BJ (cell line): ENCODE data around the gene FIBIN. TPM values are rescaled to one million over a fixed set of nuclear protein-coding genes. Genes with fewer than 3 reads are reported as not detected.
A peak's percentile ranks its signal among the peaks of the same experiment; 100 is the strongest.

ENCODE experiments used
- CTCF ChIA-PET: fragments of 350-600 bp; formaldehyde crosslinking; extraction: SDS; loops from one replicate; lab custom pipeline; 2021; ENCODE audit warnings: antibody characterized with exemption, inconsistent platforms; lab: Yijun Ruan, JAX
- POLR2A ChIA-PET: fragments of 300-600 bp; sonication (Branson Sonifier 250); formaldehyde crosslinking; extraction: SDS; loops from one replicate; lab custom pipeline; 2021; ENCODE audit warnings: antibody characterized with exemption; lab: Charles Lee
- DNase-seq: peaks from one replicate; pipeline ENCODE4 v3.0.0-alpha.2; 2011; ENCODE audit warnings: low read depth
- H3K27me3 ChIP-seq: 2 replicates; pipeline ENCODE4 v1.6.0; 2011; ENCODE audit warnings: low read length; ENCODE audit not compliant: control insufficient read depth, insufficient read depth
- H3K36me3 ChIP-seq: 2 replicates; pipeline ENCODE4 v1.5.1; 2011; ENCODE audit warnings: low read length; ENCODE audit not compliant: control insufficient read depth, insufficient read depth
- H3K4me3 ChIP-seq: 2 replicates; pipeline ENCODE4 v1.5.1; 2011; ENCODE audit warnings: low read depth, mild to moderate bottlenecking, control low read depth, low read length
- polyA plus RNA-seq: library from polyadenylated mRNA; depleted of rRNA; stranded (reverse); fragments of >200 nt; gene quantifications from 2 replicates; pipeline ENCODE4 v1.2.3, GENCODE V29; 2011; rRNA removed
- TF ChIP-seq, protein P1 (sequence below): IDR thresholded peaks from 2 replicates; pipeline ENCODE4 v1.5.1; 2011; ENCODE audit warnings: low read depth, mild to moderate bottlenecking, control low read depth, inconsistent platforms, low read length, moderate library complexity; ENCODE audit not compliant: insufficient read depth

FIBIN gene
- polyA plus RNA-seq, 1 experiment: 24.7 TPM

DNA sequence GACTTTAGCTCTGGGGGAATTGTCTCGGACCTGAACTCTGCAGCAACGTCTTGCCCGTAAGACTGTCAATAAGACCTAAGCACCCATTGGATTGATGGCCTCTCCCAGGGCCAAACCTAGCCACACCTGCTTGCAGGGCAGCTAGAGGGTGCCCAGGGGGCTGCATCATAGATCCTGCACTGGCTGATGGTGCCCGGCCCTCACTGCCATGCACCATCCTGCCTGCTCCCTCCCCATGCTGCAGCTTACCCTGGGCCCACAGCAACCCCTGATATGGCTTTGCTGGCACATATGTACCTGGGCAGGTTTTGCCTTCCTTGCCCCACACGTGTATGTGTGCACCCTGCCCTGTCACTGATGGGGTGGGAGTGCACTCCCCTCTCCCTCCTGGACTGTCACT lies 37.8 kb downstream of the FIBIN start:
- CTCF ChIA-PET: no interaction called here
- no peak for DNase-seq
- TF ChIP-seq, protein P1, sequence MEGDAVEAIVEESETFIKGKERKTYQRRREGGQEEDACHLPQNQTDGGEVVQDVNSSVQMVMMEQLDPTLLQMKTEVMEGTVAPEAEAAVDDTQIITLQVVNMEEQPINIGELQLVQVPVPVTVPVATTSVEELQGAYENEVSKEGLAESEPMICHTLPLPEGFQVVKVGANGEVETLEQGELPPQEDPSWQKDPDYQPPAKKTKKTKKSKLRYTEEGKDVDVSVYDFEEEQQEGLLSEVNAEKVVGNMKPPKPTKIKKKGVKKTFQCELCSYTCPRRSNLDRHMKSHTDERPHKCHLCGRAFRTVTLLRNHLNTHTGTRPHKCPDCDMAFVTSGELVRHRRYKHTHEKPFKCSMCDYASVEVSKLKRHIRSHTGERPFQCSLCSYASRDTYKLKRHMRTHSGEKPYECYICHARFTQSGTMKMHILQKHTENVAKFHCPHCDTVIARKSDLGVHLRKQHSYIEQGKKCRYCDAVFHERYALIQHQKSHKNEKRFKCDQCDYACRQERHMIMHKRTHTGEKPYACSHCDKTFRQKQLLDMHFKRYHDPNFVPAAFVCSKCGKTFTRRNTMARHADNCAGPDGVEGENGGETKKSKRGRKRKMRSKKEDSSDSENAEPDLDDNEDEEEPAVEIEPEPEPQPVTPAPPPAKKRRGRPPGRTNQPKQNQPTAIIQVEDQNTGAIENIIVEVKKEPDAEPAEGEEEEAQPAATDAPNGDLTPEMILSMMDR: no peak
- POLR2A ChIA-PET: no interaction called here
- Histone ChIP-seq H3K27me3 (no peaks in the 10 kb centered on the region), H3K4me3 (no peak overlapping the region), H3K36me3 (no peaks in the 10 kb centered on the region)

DNA sequence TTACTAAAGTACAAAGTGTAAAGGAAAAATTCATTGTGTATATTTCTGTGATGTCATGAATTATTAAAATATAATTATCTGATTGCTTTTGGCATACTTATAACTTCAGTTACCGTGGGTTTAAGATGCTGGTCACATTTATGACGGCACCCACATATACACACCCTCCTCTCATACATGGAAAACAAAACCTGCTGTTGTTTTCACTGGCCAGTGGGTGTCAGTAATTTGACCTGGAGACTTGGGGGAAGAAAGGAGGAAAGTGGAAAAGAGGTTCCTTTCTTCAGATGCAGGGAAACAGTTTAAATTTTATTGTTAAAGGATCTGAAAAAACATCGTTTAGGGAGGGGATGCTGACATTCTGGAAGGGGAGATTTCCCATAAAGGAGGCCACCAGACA lies 46.0 kb downstream of the FIBIN start:
- ChIA-PET POLR2A (no interaction called here), CTCF (no interaction called here)
- Histone ChIP-seq H3K4me3 (no peak overlapping the region), H3K36me3 (no peaks in the 10 kb centered on the region), H3K27me3 (peaks cover 3% of the 10 kb centered on the region)
- DNase-seq: no peak
- TF ChIP-seq, protein P1: peak; percentile 17; the same call in 1 of the 2 replicates

DNA sequence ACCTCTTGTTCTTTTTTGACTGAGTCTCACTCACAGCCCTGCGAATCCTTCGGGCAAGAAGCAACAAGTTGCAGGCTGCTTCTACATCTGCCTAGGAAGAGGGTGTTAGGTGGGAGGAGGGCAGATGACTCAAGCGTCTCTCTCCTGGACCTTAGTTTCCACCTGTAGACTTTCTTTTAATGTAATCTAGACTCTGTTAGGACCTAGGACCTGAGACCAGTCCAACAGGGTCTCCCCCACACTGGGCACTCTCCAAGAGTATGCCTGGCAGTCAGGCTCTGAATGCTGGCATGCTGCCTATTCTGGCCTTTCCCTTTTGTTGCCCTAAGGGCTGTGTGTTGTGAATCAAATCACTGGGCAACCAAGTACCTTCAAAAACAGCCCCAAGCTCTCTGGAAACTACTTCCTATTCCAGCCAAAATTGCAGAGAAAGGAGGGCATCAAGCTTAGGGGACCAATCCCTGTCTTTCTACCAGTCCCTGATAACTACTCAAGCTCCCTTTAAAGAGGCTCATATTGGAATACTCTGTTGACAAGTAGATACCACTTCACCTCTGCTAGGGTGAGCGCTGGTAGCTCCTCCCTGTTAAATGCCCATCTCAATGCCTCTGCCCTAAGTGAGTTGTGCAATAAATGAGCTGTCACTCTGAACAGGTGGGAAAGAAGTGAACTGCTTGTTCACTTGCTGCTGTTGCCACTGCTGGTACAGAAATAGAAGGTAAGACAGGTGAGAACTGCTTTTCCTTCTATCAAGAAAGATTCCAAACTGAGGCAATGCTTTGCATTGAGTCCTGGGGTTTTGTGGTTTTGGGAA lies 46.6 kb downstream of the FIBIN start, which contains the start of gene BBOX1:
BBOX1 (plus strand) TSS at position 514 of the 814 bp plus-strand sequence. CDS start 14,616 bp downstream, outside the sequence.
- TF ChIP-seq, protein P1: no peak
- POLR2A ChIA-PET: no interaction called here
- no peak for DNase-seq
- Histone ChIP-seq H3K36me3 (no peaks in the 10 kb centered on the region), H3K27me3 (peaks cover 3% of the 10 kb centered on the region), H3K4me3 (no peak within 1 kb of the TSS)
- CTCF ChIA-PET: no interaction called here

DNA sequence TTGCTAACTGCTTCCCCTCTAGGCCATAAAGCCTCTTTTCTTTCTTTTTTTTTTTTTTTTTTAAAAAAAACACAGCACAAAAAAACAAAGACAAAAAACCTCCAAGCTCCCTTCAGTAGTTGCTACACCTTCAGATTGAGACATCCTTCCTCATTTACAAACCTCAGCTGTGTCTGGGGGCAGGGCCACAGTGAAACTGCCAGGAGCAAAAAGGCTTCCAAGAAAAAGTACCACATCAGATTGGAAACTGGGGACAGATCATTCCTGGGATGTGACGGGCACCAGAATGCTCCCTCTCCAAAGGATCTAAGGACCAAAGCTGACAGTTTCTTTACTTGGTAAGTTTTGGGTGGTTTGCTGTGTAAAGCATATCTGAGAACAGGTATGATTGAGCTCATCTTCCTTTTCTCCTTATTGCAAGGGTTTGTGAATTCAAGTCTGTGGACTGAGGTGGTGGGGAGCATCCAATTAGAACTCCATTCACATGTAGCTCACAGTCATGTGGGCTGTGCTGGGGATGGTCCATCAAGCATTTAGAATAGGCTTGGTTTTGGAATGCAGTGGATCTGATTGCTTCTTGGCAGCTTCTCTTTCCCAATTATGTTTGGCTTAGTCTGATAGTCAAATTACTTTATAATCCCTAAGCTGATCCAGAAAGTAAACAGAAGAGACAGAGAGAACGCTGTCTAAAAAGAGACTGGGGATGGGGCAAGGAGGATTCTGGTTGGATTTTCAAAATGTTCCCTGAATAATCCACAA lies 47.4 kb downstream of the FIBIN start:
- TF ChIP-seq, protein P1: no peak
- peaks cover 3% of the 10 kb centered on the region for H3K27me3 ChIP-seq
- H3K36me3 ChIP-seq: no peaks in the 10 kb centered on the region
- ChIA-PET POLR2A (no interaction called here), CTCF (interaction anchor here (1.0 kb wide), 1 partner anchor 117 kb away, joined by 3 read pairs; no protein-coding TSS in a partner anchor)
- H3K4me3 ChIP-seq: no peak overlapping the region
- DNase-seq: no peak

Other genes starting within 250 kb of the FIBIN start
- not detected in 2 replicates for gene BBOX1, start 46.7 kb downstream of the FIBIN start, polyA plus RNA-seq